HG03039 (cell line): ENCODE results near the gene PIK3R5.
"Not testable (repeated sequence)": the region's sequence is repeated elsewhere in the genome, so short reads cannot be mapped to it uniquely, and the experiment has no call there.

ENCODE experiments used
- ATAC-seq: cut with Tn5 transposase; IDR thresholded peaks from one replicate; pipeline ENCODE4 v1.9.1; 2021; ENCODE audit warnings: mild to moderate bottlenecking, moderate library complexity; ENCODE audit not compliant: unreplicated experiment

The PIK3R5 gene

DNA sequence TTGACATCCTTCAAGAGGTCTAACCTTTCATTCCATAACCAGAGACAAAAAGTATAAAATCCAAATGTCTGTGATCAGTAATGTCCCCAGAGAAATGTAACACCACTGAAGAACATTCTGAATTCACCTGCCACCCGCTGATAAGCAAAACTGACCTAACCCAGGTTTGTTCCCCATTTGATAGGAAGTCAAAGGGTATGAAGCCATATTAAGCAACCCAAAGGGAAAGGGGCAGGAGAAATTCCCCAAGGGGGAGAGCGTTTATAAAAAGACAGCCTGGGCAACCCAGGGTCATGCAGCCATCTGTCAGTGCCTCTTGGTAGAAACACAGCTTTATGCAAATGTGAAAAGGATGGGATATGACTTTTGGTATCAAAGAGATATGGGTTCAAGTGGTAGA is 67.4 kb downstream of the PIK3R5 start:
- no peak for ATAC-seq

DNA sequence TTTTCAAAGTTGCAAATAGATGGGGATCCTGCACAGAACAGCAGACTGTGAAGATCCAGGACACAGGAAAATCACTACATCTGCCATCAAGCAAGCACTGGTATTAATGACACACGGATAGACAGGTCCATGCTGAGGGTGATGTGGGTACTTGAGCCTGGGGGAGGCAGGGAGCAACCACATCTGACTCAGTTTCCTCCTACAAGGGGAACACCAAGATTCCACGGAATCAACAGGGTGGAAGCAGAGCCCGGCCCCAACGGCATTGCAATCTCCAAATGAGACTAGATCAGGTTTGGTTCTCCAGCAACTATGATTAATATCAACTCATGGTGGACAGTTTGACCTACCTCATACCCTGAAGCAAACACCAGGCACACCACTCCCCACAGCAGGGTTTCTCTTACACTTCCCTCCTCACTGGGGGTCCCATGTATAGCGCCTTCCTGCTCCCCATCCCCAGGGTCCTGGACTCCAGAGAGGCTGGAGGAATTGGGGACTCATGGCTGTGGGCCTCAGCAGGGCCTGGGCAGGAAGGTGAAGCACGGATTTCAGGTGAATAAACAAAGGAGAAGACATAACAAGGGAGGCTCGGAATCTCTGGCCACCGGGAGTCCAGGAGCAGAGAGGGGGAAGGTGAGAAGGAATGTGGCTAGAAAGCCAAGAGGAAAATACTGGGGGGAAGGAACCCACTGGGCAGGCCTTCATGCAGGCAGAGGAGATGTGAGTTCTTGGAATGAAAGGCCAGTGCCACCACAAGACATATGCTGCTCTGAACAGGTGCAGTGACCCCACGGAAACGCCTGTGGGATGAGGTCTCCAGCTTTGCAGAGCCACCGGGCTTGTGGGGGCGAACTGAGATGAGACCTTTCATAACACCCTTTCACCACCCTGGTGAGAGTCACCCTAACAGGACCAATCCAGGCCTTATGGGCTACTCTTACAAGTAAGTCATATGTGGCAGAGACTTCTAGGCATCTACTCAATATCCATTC is 68.6 kb downstream of the PIK3R5 start:
- ATAC-seq: no peak

DNA sequence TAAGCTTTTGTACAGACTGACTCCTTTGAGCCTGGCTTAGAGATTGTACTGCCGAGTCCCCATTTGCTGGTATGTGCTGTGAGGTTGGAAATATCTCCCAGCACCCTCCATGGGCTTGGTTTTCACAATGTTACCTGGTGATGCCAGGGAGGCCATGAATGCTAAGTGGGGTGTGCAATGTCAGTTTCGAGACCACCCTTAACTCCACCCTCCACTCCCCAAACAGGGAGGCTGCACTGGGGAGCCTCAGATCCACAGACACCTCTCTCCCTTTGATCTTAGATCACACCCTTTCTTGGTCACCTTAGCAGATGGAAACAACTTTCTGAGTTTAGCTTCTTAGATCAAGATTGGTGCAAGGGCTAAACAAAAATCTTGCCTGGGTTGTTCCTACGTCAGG is 69.4 kb downstream of the PIK3R5 start:
- ATAC-seq: no peak

DNA sequence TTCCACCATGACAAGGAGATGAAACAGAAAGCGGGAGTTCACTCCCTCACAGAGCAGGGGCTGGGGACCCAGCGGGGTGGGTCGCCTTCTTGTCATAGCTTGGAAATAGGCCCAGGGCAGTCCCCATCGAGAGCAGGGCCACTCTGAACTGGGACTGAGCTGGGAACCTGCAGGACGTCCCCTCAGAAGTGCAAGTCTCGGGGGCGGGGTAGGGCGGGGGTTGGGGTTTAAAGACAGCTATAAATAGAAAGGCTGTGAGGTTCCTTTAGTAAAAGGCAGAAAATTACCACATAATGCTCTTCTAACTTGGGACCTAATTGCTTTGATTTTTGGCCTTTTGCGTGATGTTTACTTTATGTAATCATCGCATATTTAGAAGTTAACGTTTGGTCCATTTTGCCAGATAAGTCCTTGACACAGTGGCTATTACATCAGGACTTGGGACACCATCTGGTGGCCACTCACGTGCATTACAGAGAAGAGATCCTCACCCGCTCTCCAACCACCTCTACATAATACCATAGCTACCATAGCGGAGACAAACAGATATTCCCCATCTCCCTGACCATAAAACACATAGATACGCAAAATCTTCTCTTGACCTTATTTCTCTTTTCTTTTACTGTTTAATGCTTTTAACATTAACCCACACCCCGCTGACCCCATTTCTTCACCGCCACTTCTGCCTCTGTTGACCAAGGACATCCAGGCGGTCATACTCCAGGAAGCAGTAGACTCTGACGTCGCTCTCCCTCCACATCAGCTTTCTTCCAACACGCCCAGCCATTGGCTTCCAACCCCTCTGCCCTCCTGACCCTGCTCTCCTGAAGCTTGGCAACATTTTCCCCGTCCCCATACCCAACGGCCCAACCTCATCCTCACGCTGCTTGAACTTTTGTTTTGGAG is 70.6 kb downstream of the PIK3R5 start:
- ATAC-seq: no peak

DNA sequence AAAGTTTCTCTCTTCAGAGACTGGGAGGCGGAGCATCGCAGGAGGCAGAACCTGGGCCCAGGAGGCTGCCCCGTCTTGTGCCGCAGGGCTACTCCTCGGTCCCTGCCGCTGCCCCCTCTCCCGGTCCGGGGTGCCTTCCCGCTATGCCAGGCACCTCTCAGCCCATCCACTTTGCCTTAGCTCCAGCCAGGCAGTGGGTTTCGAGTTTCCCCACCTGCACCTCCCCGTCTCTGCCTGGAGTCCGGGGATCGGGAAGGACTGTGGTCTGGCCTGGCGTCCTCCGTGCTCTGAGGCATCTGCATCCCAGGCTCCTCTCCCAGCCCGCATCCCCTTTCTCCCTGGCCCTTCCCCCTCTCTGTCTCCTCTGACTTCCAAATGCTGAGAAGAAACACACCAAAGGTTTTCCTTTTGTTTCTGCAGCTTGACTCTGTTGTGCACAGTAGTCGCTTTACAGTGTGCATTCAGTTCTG is 71.3 kb downstream of the PIK3R5 start:
- no peak for ATAC-seq

DNA sequence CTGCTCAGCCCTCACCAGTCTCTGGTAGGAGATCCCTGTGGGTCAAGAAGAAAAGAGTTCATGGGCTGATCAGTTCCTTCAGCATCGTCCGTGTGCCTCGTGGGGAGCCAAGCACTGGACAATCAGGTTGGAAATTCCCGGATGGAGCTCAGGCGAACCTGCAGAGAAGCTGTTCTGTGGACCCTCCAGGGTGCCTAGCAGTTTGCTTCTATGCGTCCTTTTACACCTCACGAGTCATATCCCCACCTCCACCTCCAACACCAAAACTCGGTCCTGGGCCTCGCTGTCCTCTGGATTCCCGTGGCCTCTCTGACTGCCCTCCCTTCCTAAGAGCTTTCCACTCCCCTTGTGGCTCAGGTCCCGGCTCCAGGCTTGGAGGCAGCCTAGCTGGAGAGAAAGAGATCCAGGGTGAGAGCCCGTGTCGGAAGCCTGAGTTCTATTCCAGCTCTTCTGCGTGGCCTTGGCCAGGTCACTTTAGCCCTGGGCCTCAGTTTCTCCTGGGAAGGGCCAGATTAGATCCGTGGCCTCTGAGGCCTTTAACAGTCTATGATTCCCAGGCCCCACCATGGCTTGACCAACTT is 71.8 kb downstream of the PIK3R5 start:
- ATAC-seq: no peak

DNA sequence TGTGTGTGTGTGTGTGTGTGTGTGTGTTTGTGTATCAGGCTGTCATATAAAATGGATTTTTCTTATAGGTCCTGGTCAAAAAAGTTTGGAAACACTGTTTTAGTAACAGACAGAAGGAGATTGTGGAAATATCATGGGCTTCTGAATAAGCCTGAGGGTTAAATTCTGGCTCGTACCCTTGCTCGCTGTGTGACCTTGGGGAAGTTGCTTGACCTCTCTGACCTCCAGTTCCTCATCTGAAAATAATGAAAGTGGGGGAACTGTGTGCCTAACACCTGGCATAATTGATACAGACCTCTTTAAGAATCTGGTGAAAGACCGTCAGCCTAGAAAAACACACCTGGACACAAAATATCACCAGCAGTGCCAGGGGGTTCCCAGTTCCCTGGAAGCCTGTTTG is 72.4 kb downstream of the PIK3R5 start:
- ATAC-seq: no peak

DNA sequence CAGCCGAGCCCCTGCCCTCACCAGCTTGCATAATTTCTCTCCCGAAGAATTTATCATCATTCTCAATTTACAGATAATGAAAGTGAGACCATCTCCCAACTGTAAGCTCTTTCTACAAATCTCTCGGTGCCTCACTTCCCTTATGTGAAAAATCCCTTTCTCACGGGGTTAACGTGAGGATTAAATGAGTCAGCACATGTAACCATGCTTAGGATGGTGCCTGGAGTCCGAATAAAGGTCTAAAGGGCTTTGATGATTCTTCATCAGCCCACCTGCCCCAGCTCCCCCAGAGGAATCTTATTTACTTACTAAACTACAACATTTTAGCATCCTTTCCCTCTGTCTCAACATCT is 73.2 kb downstream of the PIK3R5 start:
- ATAC-seq: no peak

DNA sequence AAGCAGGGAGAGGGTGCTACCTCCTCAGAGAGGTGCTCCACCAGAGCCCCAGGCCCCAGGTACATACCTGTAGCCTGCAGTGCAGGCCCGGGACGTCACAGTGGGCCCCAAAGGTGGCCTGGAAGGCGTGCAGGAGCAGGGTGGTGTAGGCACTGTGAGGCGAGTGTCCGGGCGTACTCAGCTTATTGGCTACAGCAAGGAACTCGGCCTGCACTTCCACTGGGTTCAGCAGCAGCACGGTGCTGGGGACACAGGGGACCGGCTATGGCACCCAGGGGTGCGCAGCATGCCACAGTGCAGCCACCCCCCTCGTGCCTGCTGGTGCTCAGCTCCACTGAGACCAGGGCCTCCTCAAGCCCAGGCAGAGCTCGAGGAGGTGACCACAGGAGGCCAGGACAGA is 74.8 kb downstream of the PIK3R5 start:
- no peak for ATAC-seq

DNA sequence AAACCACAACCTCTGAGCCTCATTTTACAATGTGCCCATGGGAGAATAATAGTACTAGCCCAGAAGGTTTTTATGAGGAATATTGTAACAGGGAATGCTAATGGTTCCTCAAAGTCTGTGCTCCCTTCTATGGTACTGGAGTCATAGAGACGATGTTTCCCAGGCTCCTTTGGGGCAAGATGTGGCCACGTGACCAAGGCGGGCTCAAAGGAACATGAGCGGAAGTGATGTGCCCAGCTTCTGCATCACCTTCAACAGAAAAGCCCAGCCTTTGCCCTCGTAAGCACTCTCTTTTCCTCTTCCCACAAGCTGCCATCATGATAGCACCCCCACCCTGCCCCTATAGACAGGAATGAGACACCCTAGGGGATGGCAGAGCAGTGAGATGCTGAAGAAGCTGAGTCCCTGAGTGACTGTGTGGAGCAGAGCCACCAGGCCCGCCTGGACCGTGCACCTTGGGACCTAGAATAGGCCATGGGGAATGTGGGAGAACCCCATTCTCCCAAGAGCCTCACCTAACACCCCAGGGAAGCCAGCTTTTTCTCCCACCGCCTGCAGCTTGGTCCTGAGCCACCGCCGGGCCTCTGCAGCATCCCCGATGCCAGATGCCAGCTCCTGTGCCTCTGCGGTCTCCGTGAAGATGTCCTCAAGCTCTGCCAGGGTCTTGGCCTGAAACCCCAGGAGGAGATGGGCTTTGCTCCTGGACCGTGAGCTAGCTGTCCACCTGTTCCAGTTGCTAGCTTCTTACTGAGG is 75.9 kb downstream of the PIK3R5 start:
- no peak for ATAC-seq

DNA sequence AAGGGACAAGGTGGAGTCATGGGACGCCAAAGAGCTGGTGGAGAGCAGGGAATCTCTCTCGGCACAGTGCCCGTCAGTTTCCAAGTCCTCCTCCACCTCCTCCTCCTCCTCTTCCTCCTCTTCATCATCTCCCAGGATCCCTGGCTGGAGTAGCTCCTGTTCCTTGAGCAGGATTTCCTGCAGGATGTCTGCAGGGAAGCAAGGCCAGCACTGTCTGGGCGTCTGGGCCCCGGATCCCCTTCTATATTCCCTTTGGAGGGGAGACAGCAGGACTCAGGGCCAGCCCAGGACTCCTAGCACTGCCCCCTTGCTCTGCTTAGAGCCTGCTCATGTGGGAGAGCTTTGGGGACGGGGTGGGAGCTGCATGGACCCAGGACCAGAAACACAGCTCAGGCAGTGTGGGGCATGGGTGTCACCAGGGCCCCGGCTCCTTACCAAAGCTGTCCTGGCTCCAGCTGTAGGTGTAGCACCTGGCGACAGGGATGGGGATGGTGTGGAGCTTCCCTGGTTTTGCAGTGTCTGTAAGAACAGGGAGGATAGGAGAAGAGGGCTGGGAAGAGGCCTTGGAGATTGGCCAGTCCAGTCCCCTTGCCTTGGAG is 76.7 kb downstream of the PIK3R5 start:
- no peak for ATAC-seq

DNA sequence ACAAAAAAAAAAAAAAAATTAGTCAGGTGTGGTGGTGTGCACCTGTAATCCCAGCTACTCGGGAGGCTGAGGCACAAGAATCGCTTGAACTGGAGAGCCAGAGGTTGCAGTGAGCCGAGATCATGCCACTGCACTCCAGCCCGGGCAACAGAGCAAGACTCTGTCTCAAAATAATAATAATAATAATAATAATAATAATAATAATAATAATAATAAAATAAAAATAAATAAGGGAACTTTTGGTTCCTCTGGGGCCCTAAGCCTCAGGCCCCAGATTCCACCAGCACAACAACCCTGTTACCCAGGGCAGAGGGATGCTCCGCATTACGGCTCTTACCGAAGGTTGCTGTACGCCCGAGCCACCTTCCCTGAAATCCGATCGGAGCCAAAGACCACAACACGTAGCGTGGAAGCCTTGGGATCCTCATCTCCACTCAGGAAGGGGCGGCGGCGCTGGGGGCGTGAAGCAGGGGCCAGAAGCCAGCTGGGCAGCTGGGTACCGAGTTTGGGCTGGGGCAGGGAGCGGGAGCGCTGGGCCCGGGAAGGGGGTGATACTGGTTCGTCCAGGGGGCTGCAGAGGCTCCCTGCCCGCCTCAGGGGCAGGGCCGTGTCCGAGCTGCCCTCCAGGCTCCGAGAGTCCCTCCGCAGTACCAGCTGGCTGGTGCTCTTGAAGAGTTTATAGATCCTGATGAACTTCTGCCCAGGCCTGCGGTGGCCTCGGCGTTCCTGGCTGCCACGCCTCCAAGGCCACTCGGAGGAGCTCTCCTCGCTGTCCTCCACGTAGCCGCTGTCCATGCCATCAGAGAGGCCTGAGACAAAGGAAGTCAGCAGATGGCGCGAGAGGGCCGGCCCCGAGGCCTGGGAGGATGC is 77.4 kb downstream of the PIK3R5 start:
- ATAC-seq: no peak

DNA sequence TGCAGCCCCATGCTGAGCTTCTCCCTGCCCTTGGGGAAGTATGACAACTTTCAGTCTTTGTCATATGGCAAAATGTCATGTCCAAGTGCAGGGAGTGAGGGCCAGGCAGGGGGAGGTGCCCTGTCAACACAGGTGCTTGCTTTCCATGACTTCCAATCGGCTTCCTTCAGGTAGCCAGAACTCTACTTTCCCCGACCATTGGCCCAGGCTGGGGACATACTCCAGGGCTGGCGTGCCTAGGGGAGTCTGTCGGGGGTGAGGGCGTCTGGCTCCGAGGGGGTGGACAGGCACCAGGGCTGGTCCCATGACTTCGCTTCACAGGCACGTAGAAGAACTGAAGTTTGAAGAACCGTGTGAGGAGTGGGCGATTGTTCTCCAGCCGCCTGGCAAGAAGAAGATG is 78.2 kb downstream of the PIK3R5 start:
- no peak for ATAC-seq

DNA sequence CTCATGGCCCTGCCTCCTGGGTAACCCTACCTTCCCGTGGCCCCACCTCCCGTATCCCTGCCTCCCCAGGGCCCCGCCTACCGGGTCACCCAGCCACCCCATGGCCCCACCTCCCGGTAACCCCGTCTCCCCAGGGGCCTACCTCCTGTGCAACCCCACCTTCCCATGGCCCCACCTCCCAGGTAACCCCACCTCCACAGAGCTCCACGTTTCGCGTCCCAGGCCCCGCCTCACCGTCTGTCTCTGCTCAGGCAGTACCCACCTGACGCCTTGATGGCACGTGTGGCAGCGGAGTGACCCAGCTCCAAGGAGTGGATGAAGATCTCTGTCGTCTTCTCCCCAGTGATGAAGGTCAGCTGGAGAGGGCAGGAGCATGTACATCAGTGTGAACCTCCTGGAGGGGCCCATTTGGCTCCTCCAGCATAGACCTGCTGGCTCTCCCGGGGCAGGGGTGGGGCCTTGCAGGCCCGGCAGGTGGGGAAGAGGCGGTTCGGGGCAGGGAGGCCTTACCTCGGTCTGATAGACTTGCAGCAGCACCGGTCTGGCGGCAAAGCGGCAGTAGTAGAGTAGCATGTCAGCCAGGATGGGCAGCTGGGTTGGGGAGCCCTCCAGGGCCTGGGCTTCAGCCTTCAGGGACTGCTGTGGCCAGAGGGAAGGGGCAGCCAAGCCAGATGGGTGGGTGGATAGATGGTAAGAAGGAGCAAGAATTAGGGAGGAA is 79.4 kb downstream of the PIK3R5 start:
- ATAC-seq: no peak

DNA sequence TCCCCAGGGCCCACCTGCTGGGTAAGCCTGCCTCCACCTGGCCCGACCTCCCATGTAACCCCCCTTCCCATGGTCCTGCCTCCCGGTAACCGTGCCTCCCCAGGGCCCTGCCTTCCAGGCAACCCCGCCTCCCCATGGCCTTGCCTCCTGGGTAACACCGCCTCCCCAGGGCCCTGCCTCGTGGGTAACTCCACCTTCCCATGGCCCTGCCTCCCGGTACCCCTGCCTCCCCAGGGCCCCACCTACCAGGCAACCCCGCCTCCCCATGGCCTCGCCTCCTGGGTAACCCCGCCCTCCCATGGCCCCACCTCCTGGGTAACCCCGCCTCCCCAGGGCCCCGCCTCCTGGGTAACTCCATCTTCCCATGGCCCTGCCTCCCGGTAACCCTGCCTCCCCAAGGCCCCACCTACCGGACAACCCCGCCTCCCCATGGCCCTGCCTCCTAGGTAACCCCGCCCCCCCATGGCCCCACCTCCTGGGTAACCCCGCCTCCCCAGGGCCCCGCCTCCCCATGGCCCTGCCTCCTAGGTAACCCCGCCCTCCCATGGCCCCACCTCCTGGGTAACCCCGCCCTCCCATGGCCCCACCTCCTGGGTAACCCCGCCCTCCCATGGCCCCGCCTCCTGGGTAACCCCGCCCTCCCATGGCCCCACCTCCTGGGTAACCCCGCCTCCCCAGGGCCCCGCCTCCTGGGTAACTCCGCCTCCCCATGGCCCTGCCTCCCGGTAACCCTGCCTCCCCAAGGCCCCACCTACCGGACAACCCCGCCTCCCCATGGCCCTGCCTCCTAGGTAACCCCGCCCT is 80.1 kb downstream of the PIK3R5 start:
- not testable (repeated sequence) for ATAC-seq

DNA sequence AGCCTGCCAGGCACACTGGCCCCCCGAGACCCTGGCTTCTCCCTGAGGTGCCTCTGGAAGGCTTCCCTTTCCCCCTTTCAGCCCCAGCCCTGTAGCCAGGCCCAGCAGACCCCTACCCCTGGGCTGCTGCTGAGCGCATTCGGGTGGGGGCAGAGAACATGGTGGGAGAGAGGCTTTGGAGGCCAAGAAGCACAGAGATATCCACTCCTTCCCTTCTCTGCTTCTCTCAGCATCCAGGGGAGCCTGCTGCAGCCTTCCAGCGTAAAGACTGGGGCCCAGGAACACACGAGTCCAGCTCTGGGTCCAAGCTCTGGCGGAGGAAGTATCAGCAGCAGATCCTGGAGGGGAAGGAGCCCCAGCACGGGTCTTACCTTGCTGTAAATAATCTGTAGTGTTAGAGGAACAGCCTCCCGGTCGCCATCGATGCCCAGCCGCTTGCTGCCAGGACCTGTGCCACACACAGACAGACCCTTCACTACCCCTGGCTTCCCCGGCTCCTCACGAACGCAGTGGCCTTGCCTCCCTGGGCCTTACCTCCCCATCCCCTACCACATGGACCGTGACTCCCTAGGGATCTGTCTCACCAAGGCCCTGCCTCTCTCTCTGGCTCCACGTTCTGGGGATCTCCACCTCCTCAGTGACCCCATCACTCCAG is 81.0 kb downstream of the PIK3R5 start:
- no peak for ATAC-seq

DNA sequence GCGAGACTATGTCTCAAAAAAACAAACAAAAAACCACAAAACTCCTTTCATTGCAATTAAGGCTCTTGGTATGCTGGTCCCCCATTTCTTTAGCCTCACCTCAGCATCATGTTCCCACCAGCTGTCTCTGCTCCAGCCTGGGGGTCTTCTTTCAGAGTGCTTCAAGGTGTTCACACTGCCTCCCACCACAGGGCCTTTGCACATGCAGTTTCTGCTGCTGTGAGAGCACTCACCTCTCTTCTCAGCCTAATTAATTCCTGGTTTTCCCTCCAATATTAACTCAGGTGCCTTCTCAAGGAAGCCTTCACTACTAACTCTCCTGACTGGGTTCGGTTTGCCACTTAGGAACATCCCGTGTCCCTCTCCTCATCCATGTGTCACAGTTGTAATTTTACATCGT is 82.2 kb downstream of the PIK3R5 start:
- no peak for ATAC-seq
